ENCODE measurements around the gene ITGAX.

GRCh38 chr16:31332544-31332943, 22.4 kb upstream of the ITGAX start:
- TF ChIP-seq CTCF (conservative IDR thresholded peaks at IDR 0.05 in 1 of 2, IDR thresholded peaks at IDR 0.05 in 1 of 2; ENCODE audit: low read depth in 1 of 2, low read length in 2 of 2): no peak
- no peak for TF ChIP-seq EZH2 (IDR thresholded peaks at IDR 0.05; ENCODE audit: low read length, missing control alignments)
